Endothelial cell of umbilical vein (primary cell): ENCODE measurements around the gene LYZL1. TPM values are rescaled to one million over a fixed set of nuclear protein-coding genes. Genes with fewer than 3 reads are reported as not detected.

ENCODE experiments used
- BruUV-seq: library from RNA; stranded (reverse); fragments of 400-500 nt; replicated peaks from 2 replicates; lab custom pipeline; 2021; lab: Mats Ljungman, UMichigan
- CTCF ChIA-PET: fragments of 300-600, 350-600 bp; sonication (Branson Sonifier 250); formaldehyde crosslinking; loops from one replicate; lab custom pipeline; 2021; ENCODE audit warnings: antibody characterized with exemption, inconsistent platforms; lab: Charles Lee
- POLR2A ChIA-PET: fragments of 300-600, 350-600 bp; sonication (Branson Sonifier 250); formaldehyde crosslinking; loops from one replicate; lab custom pipeline; 2021; ENCODE audit warnings: antibody characterized with exemption, inconsistent platforms; lab: Charles Lee
- DNase-seq: peaks from one replicate; pipeline ENCODE4 v3.0.0-alpha.2; 2011; ENCODE audit warnings: low read depth, low spot score
- FAIRE-seq: peaks from 2 replicates; lab custom pipeline; 2011; peaks lifted over from hg19 to GRCh38; lab: Jason Lieb, UNC
- H2AFZ ChIP-seq: 2 replicates; pipeline ENCODE4 v1.6.0; 2012; ENCODE audit warnings: low read depth, low read length, control low read depth, inconsistent platforms
- H3K27ac ChIP-seq: 2 replicates; pipeline ENCODE4 v1.5.1; 2011; ENCODE audit warnings: low read depth, mild to moderate bottlenecking, control low read depth, low read length, moderate library complexity; ENCODE audit not compliant: insufficient read depth
- H3K27me3 ChIP-seq, 2 experiments: 2 replicates each; pipeline versions ENCODE4 v1.6.0 to v1.6.1; 2011; ENCODE audit warnings: low read length in 2 of 2, mixed read lengths in 1 of 2; ENCODE audit not compliant: control insufficient read depth in 2 of 2, insufficient read depth in 2 of 2
- H3K36me3 ChIP-seq, 2 experiments: 2 replicates in 1 of 2; 3 replicates in 1 of 2; pipeline ENCODE4 v1.5.1; 2011; ENCODE audit warnings: low read length in 2 of 2, mild to moderate bottlenecking in 1 of 2, moderate library complexity in 1 of 2; ENCODE audit not compliant: control insufficient read depth in 2 of 2, insufficient read depth in 2 of 2; ENCODE audit errors: extremely low read depth in 1 of 2
- H3K4me1 ChIP-seq: 3 replicates; pipeline ENCODE4 v1.5.1; 2011; ENCODE audit warnings: mild to moderate bottlenecking, low read length; ENCODE audit not compliant: control insufficient read depth, insufficient read depth; ENCODE audit errors: extremely low read depth
- H3K4me2 ChIP-seq: 2 replicates; pipeline ENCODE4 v1.6.1; 2011; ENCODE audit warnings: low read length, control low read depth, mixed read lengths; ENCODE audit not compliant: insufficient read depth
- H3K4me3 ChIP-seq, 3 experiments: fragments of 200-600 bp in 1 of 3; sonication (generic), shearing (Covaris generic) in 1 of 3; replicated peaks in 1 of 3; 2 replicates each; pipeline ENCODE4 v1.5.1; 2011 to 2016; ENCODE audit warnings: control low read depth in 3 of 3, low read length in 3 of 3, mild to moderate bottlenecking in 2 of 3, inconsistent platforms in 1 of 3, low read depth in 1 of 3, moderate library complexity in 1 of 3; ENCODE audit not compliant: insufficient read depth in 1 of 3
- H3K79me2 ChIP-seq: 2 replicates; pipeline ENCODE4 v1.6.0; 2012; ENCODE audit warnings: low read length, inconsistent platforms; ENCODE audit not compliant: control insufficient read depth, insufficient read depth
- H3K9ac ChIP-seq: replicated peaks from 2 replicates; pipeline ENCODE3; 2011; ENCODE audit warnings: low read length, control low read depth; ENCODE audit not compliant: insufficient read depth; ENCODE audit errors: extremely low read depth
- H3K9me1 ChIP-seq: replicated peaks from 3 replicates; pipeline ENCODE4 v1.6.0; 2011; ENCODE audit warnings: mild to moderate bottlenecking, low read length; ENCODE audit not compliant: control insufficient read depth, insufficient read depth; ENCODE audit errors: extremely low read depth
- H3K9me3 ChIP-seq: replicated peaks from 2 replicates; pipeline ENCODE4 v1.5.1; 2012; ENCODE audit warnings: low read length, inconsistent platforms; ENCODE audit not compliant: control insufficient read depth, insufficient read depth
- H4K20me1 ChIP-seq: replicated peaks from 2 replicates; pipeline ENCODE3; 2011; ENCODE audit warnings: mild to moderate bottlenecking, low read length; ENCODE audit not compliant: control insufficient read depth, insufficient read depth; ENCODE audit errors: extremely low read depth
- CTCF ChIP-seq, 2 donors: IDR thresholded peaks; 1 replicate in 1 of 2; 2 replicates in 1 of 2; pipeline ENCODE4 v1.5.1; 2011; ENCODE audit warnings: low read length in 2 of 2, mild to moderate bottlenecking in 2 of 2, moderate library complexity in 2 of 2, control low read depth in 1 of 2, inconsistent platforms in 1 of 2, low read depth in 1 of 2; ENCODE audit not compliant: insufficient read depth in 1 of 2; ENCODE audit errors: extremely low read depth in 1 of 2
- EZH2 ChIP-seq: IDR thresholded peaks from 2 replicates; pipeline ENCODE4 v1.6.1; 2012; ENCODE audit warnings: borderline replicate concordance, low read depth, mild to moderate bottlenecking, moderate library complexity, low read length, inconsistent platforms; ENCODE audit not compliant: severe bottlenecking
- FOS ChIP-seq: IDR thresholded peaks from 2 replicates; pipeline ENCODE4 v1.6.1; 2011; ENCODE audit warnings: mild to moderate bottlenecking, low read length, moderate library complexity, borderline replicate concordance; ENCODE audit not compliant: insufficient read depth
- GATA2 ChIP-seq: IDR thresholded peaks from 2 replicates; pipeline ENCODE4 v1.7.0; 2011; ENCODE audit warnings: low read depth, mild to moderate bottlenecking, moderate library complexity, mixed read lengths, low read length; ENCODE audit not compliant: insufficient read length, insufficient read depth
- JUN ChIP-seq: IDR thresholded peaks from 2 replicates; pipeline ENCODE4 v1.6.1; 2011; ENCODE audit warnings: borderline replicate concordance, low read depth; ENCODE audit not compliant: insufficient read length, insufficient read depth
- MAX ChIP-seq: IDR thresholded peaks from 2 replicates; pipeline ENCODE4 v1.6.1; 2011; ENCODE audit not compliant: insufficient read depth, insufficient read length
- MYC ChIP-seq: IDR thresholded peaks from one replicate; pipeline ENCODE4 v1.6.1; 2011; ENCODE audit warnings: mild to moderate bottlenecking, low read depth, low read length
- POLR2A ChIP-seq: IDR thresholded peaks from 2 replicates; pipeline ENCODE4 v1.6.1; 2012; ENCODE audit warnings: low read depth, mild to moderate bottlenecking, control low read depth, low read length
- POLR2AphosphoS5 ChIP-seq: IDR thresholded peaks from 2 replicates; pipeline ENCODE4 v1.6.1; 2012; ENCODE audit warnings: low read depth, mild to moderate bottlenecking, control low read depth, low read length, moderate library complexity; ENCODE audit not compliant: insufficient read depth
- dilution Hi-C: fragments of 300-500 bp; cut with MboI; formaldehyde crosslinking; loops from one replicate; pipeline ENCODE4 v1.15.0; 2019; ENCODE audit warnings: low sequenced_read_pairs; ENCODE audit not compliant: extremely low pct_ligation_motif_present
- intact Hi-C: fragments of 100-400 bp; cut with micrococcal nuclease; formaldehyde crosslinking; loops from one replicate; pipeline ENCODE4 v1.10.0; 2022
- polyA plus RNA-seq, 4 experiments: library from polyadenylated mRNA; depleted of rRNA in 3 of 4; stranded (reverse) in 3 of 4; unstranded in 1 of 4; fragments of >200 nt; gene quantifications; 2 replicates each; pipeline versions ENCODE4 v1.2.1 to v1.2.3, GENCODE V29; 2011 to 2012; ENCODE audit warnings: missing spikeins in 1 of 4
- total RNA-seq: library from RNA; stranded (reverse); gene quantifications from 2 replicates; pipeline ENCODE4 v1.2.3, GENCODE V29; 2021

The LYZL1 gene
- total and polyA plus RNA-seq, 2 donors (not counting 3 experiments of a cell fraction or from before 2014, with no cell fraction given): not detected

GRCh38 chr10:29328983-29329382 lies 40.1 kb downstream of the LYZL1 start:
- H3K27me3 ChIP-seq: peaks cover 7 to 22% of the 10 kb centered on the region in 2 experiments
- no peaks in the 10 kb centered on the region for H3K36me3 ChIP-seq
- no peaks in the 10 kb centered on the region for H4K20me1 ChIP-seq
- DNase-seq (no peak), FAIRE-seq (no peak)
- H3K9ac ChIP-seq: no peak overlapping the region
- no peak overlapping the region for H2AFZ ChIP-seq
- H3K27ac ChIP-seq: no peak overlapping the region
- intact Hi-C loops (no loop called here), dilution Hi-C loops (no loop called here)
- H3K4me2 ChIP-seq: no peak overlapping the region
- TF ChIP-seq GATA2: no peak
- no peak for TF ChIP-seq JUN
- TF ChIP-seq MYC: no peak
- no TSS peak for BruUV-seq
- H3K9me1 ChIP-seq: no peaks in the 10 kb centered on the region
- no peak overlapping the region for H3K4me3 ChIP-seq
- H3K79me2 ChIP-seq: no peaks in the 10 kb centered on the region
- H3K9me3 ChIP-seq: no peaks in the 10 kb centered on the region
- no peaks in the 10 kb centered on the region for H3K4me1 ChIP-seq
- CTCF ChIA-PET: interaction anchor here (0.9 to 1.2 kb wide), 3 partner anchors 8 to 25 kb away, joined by 3 to 5 read pairs (median 3); no protein-coding TSS in a partner anchor
- POLR2A ChIA-PET: no interaction called here

- no peak for TF ChIP-seq EZH2
- no peak for TF ChIP-seq MYC
- no peak for TF ChIP-seq FOS
- TF ChIP-seq CTCF (IDR thresholded peaks at IDR 0.05; ENCODE audit: extremely low read depth in 1 of 2, insufficient read depth in 1 of 2, low read depth in 1 of 2, low read length in 2 of 2): no peak
- no peak for TF ChIP-seq POLR2A
- TF ChIP-seq GATA2: no peak
- TF ChIP-seq MAX: no peak
- TF ChIP-seq POLR2AphosphoS5: no peak
- no peak overlapping the region for H3K27ac ChIP-seq
- no peak overlapping the region for H3K4me2 ChIP-seq
- no peak for FAIRE-seq
- ChIA-PET POLR2A (no interaction called here), CTCF (interaction anchor here (0.9 to 1.1 kb wide), 2 partner anchors 9 to 25 kb away, joined by 3 to 5 read pairs; no protein-coding TSS in a partner anchor)
- no peak overlapping the region for H2AFZ ChIP-seq
- no peaks in the 10 kb centered on the region for H3K79me2 ChIP-seq
- DNase-seq: no peak
- BruUV-seq: no TSS peak
- no peaks in the 10 kb centered on the region for H3K36me3 ChIP-seq
- no peaks in the 10 kb centered on the region for H3K4me1 ChIP-seq
- no peak overlapping the region for H3K9ac ChIP-seq
- dilution Hi-C loops (no loop called here), intact Hi-C loops (no loop called here)
- H3K9me1 ChIP-seq: no peaks in the 10 kb centered on the region
- no peaks in the 10 kb centered on the region for H4K20me1 ChIP-seq
- no peak overlapping the region for H3K4me3 ChIP-seq
- H3K9me3 ChIP-seq: no peaks in the 10 kb centered on the region
- peaks cover 7 to 22% of the 10 kb centered on the region in 2 experiments for H3K27me3 ChIP-seq
These were observed 40.5 kb downstream of the LYZL1 start for GRCh38 chr10:29329420-29329819.
